HTERT RPE-1 (cell line): ENCODE measurements around the gene CCL7.

ENCODE experiments used
- in situ Hi-C: fragments of 300-500 bp; cut with MboI; formaldehyde crosslinking; loops from 4 replicates; pipeline ENCODE4 v1.14.3; 2020; ENCODE audit warnings: low sequenced_read_pairs

CCL7 gene

DNA sequence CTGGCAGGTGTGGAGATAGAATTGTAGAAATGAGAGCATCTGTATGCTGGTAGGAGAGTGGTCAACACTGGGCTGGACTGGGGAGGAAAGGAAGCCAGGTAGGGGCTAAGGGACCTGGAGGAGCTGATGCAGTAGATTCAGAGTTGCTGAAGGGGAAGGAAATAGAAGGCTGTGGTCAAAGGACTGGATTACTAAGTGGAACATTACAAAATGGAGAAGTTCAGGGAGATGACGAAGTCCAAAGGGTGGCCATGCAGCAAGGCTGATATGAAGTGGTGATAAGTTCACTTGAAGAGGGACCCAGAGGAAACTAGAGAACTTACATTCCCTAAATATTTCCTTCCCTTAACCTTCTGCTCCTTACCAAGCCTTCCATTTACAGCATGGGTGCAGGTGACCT lies 23.6 kb upstream of the CCL7 start:
- in situ Hi-C loops: no loop called here

DNA sequence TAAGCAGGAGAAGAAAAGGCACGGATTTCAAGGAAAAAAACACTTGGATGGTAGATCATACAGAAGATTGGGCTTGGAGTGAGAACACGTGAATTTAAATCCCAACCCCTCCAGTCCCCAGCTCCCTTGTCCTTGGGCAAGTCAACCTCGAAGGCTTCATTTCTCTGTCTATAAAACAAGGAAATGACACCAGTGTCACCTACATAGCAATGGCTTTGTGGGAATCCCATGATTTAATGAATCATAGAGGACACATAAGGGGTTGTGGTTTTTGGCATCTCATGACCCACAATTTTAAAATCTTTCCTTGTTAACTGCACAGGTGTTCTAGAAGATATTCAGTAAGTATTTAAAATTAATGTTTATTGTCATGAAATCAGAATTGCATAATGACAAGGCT lies 23.1 kb upstream of the CCL7 start:
- in situ Hi-C loops: no loop called here

DNA sequence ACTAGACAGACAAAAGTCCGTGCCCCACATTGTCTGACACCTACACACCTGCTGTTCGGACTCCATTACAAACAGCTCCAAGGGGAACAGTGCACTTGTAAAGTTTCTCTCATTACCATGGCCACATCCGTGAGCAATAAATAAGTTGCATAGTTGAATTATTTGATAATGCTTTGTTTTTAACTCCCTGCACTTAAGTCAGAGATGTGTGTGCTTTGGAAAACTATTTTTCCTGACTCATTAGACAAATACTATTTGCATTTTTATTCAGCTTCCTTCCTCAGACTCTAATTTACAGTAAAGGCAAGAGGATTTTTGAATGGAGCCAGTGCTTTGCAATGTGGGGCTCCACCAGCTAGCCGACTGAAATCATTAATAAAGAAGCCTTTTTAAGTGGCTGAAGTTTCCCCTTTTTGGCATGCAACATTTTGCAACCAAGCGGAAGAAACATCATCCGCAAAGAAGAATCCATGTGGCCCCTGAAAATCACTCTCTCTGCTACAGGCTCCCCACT lies 21.5 kb upstream of the CCL7 start:
- in situ Hi-C loops: no loop called here

DNA sequence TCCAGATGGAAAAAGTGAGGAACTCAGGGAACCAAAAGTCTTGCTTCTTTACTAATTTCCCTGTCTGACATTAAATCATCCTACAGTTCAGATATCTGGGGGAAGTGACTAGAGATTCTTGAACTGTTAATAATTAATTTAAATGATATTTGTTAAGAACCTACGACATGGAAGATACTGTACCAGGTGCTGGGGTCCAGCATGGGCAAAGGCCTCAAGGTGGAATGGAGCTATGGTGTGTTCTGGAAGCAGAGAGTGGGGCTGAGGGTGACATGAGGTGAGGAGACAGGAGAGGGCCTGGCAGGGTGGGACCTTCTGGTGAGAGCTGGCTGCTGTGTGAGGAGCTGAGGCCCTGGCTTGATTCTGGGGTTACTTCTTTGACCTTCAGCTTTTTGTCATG lies 21.0 kb upstream of the CCL7 start:
- in situ Hi-C loops: no loop called here

DNA sequence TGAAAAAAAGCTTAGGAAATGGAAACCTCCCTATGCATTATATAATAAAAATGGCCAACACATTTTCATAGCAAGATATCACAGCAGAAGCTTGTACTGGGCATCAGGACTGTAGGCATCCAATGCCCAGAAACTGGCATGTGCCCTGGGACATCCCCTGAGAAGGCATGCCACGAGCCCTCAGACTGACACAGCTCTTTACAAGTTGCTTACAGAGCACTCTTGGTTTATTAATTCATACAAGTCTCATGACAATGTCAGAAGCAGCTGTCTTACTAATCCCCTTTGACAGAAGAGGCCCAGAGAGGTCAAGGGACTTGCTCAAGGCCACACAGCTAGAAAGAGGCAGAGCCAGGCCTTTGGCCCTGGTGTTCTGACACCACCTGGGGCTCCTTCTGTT lies 20.5 kb upstream of the CCL7 start:
- in situ Hi-C loops: no loop called here

- in situ Hi-C loops: no loop called here
Observed at GRCh38 chr17:34251186-34251585, 18.8 kb upstream of the CCL7 start.

DNA sequence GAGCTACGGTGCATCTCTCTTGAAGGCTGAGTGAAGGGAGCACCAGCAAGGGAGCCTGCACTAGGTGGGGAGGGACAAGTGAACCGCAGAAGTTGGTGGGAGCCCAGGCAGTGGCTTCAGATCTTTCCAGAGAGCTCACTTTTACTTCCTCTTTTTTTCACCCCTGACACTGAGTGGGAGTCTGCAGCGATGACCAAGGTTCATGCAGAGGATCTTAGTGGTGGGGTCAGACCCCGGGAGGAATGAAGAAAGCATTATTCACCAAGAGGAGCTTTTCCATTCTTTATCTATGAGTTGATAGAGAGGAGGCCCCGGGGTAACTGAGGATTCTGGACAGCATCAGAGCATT lies 18.0 kb upstream of the CCL7 start:
- in situ Hi-C loops: no loop called here

- in situ Hi-C loops: no loop called here
Observed at GRCh38 chr17:34252444-34253138, 17.4 kb upstream of the CCL7 start.

DNA sequence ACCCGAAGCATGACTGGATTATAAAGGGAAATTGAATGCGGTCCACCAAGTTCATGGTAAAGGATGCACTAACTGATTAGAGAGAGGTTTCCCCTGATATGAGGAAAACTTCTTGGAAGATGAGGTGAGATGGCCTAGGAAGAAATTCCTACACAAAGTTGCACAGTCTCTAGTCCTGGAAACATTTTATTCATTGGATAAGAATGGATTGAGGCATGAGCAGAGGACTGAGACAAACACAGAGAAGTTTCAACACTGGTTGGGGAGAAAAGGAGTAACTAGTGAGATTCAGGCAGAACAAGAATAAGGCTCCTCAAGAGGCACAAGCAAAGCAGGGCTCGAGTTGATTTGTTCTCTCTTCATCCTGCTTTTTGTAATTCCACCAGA lies 16.9 kb upstream of the CCL7 start:
- in situ Hi-C loops: no loop called here

DNA sequence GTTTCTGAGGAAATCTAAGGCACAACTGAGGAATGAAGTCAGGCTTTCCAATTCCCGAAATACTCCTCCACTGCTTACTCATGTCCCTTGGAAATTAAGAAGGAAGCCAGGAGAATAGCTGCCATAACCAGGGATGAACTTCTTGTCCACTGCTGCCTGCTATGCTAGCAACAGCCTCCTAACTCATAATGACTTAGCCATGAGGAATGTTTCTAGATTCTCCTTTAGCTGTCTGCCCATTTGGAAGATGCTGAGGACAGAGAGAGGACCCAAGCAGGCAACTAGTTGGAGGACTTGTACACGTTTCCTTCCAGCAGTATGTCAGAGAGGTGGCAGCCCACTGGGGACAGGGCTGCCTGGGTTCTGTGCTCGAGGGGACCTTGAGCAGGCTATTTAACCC lies 15.9 kb upstream of the CCL7 start:
- in situ Hi-C loops: no loop called here

GRCh38 chr17:34254651-34255380 lies 15.2 kb upstream of the CCL7 start, which contains the start of gene CCL2:
Gene CCL2, plus strand, starts transcription at chr17:34255285. Its CDS starts 65 bp downstream, at chr17:34255350.
- in situ Hi-C loops: no loop called here

GRCh38 chr17:34255381-34255732 lies 14.7 kb upstream of the CCL7 start:
- in situ Hi-C loops: no loop called here

- in situ Hi-C loops: no loop called here
Observed at GRCh38 chr17:34255841-34256240, 14.2 kb upstream of the CCL7 start.

GRCh38 chr17:34257299-34257985 lies 12.6 kb upstream of the CCL7 start:
- in situ Hi-C loops: no loop called here

DNA sequence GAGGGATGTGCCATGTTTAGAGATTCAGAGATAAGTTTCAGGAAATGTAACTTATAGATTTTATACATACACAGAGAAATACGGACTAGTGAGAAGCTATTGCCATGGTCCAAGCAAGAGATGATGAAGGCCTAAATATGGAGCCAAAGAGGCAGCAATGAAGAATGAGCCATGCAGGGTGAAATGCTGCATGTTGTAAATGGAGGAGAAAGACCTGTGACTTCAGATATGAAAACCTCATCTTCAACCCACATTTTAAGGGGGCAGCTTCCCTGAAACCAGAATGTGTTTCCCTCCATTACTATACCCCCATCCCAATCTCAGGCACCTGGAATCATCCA lies 12.1 kb upstream of the CCL7 start:
- in situ Hi-C loops: no loop called here

- in situ Hi-C loops: no loop called here
Observed at GRCh38 chr17:34259146-34259545, 10.9 kb upstream of the CCL7 start.

DNA sequence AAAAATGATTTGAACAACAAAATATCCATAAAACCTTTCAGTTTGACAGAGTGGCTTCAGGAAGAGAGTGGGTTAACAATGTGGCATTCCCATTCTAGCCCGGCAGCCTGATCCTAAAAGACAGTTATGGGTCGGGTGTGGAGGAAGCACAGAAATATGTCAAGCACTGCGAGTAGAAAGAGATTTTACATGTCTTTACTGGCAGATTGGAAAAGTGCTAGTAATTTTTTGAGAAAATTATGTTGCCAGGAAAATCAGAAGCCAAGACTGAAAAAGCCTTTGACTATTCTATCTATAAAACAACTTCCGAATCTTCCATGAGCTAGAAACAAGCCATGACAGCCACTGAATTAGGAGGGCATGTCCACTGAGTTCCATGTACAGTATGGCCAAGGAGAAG lies 9.2 kb upstream of the CCL7 start:
- in situ Hi-C loops: no loop called here

- in situ Hi-C loops: no loop called here
Observed at GRCh38 chr17:34261568-34262337, 8.3 kb upstream of the CCL7 start.

DNA sequence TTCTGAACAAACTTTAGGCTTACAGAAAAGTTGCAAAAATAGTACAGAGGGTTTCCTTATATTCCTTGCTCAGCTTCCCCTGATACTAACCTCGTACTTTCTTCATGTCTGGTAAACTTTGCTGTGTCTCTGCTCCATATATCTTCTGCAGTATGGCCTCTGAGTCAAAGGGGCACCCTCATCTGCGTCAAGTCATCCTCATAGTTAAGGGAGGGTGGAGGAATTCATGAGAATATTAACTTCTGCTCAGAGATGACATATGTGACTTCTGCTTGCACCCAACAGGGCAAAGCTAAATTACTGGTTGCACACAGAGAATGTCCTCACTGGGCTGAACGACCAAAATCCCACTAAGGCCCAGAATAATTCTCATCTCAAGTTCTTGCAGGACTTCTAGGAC lies 4.3 kb upstream of the CCL7 start:
- in situ Hi-C loops: no loop called here

GRCh38 chr17:34275881-34276280 lies 5.9 kb downstream of the CCL7 start:
- in situ Hi-C loops: no loop called here

- in situ Hi-C loops: no loop called here
Observed at GRCh38 chr17:34276826-34277225, 6.8 kb downstream of the CCL7 start.
